Amniotic epithelial cell (primary cell): ENCODE measurements around the gene SAXO2.
"Not testable (repeated sequence)": the region's sequence is repeated elsewhere in the genome, so short reads cannot be mapped to it uniquely, and the experiment has no call there.

Source experiments
- DNase-seq: peaks from one replicate; pipeline ENCODE4 v3.0.0-alpha.2; 2010; ENCODE audit warnings: low read depth

SAXO2 gene

DNA sequence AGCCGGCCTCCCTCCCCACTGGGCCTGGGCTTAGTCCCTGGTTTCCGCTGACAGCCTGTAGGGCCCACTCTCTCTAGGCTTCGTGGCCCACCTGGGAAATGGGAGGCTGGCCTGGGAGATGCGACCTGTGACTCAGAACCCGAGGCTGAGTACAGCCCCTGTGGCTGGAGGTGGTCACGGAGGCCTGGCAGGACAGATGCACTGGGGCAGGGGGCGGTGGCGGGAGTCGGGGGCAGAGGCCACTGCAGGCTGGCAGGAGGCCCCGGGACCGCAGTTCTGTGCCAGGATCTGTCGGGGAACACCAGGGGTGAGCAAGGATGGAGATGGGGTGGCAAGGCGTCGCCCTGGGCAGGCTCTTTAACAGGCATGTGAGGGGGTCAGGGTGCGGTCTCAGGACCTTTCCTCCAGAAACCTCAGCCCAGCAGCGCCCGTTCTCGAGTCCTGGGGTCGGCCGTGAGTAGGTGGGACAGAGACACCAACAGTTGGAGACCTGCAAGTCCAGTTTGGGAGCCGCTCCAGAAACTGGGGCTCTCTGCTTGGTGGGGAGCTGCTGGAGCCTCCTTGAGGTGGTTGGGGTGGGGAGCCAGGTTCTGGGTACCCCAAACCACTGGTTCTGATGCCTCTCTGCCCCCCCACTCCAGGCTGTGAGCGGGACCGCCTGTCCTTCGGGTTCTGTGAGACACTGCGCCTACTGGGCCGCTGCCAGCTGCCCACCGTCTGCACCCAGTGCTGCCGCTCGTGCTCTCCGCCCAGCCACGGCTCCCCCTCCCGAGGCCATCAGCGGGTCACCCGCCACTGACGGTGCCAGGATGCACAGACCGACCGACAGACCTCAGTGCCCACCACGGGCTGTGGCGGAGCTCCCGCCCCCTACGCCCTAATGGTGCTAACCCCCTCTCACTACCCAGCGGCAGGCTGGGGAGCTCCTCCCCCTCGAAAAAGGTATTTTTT lies 71.3 kb downstream of the SAXO2 start:
- not testable (repeated sequence) for DNase-seq
